ENCODE data around the gene GOLGA2. TPM values are rescaled to one million over a fixed set of nuclear protein-coding genes. Genes with fewer than 3 reads are reported as not detected.
A peak's percentile ranks its signal among the peaks of the same experiment; 100 is the strongest.

The GOLGA2 gene
- total RNA-seq, 1 experiment from 2014 or later, result 60.5 TPM

- Histone ChIP-seq H3K4me3 (ENCODE audit: low read length) (no peak overlapping the region), H4K20me1 (ENCODE audit: low read length) (no peaks in the 10 kb centered on the region), H3K9ac (ENCODE audit: low read length) (no peak overlapping the region), H3K4me1 (ENCODE audit: insufficient read depth, low read length) (no peaks in the 10 kb centered on the region), H3K36me3 (ENCODE audit: low read depth, low read length) (no peaks in the 10 kb centered on the region), H3K27me3 (ENCODE audit: low read length) (no peaks in the 10 kb centered on the region), H3F3A (ENCODE audit: low read length, unreplicated experiment) (no peaks in the 10 kb centered on the region), H3K9me3 (ENCODE audit: low read length) (no peaks in the 10 kb centered on the region), H3K4me2 (ENCODE audit: low read length) (no peak overlapping the region), H2AFZ (ENCODE audit: low read length) (no peak overlapping the region), H3K9me2 (replicated peaks; ENCODE audit: low read length) (no peaks in the 10 kb centered on the region), H3K27ac (ENCODE audit: low read length) (no peak overlapping the region), H3K79me2 (ENCODE audit: low read length) (no peaks in the 10 kb centered on the region)
- CTCF ChIA-PET, result no interaction called here
- ATAC-seq, result no peak
- intact Hi-C loops (cut with micrococcal nuclease), result no loop called here
- no peak for DNase-seq
- TF ChIP-seq EZH2 (IDR thresholded peaks at IDR 0.05; ENCODE audit: low read length, unreplicated experiment) (no peak), EZH2phosphoT487 (IDR thresholded peaks at IDR 0.05; ENCODE audit: borderline replicate concordance, low read length) (no peak), CTCF (conservative IDR thresholded peaks at IDR 0.05; ENCODE audit: low read depth, low read length) (no peak)
- BruUV-seq (replicated peaks), result no TSS peak
- POLR2A ChIA-PET (ENCODE audit: unreplicated experiment), result no interaction called here
Observed at GRCh38 chr9:128222026-128222425, 53.8 kb downstream of the GOLGA2 start.

GRCh38 chr9:128219831-128220230, 56.0 kb downstream of the GOLGA2 start:
- no peak for TF ChIP-seq EZH2 (IDR thresholded peaks at IDR 0.05; ENCODE audit: low read length, unreplicated experiment)
- TF ChIP-seq EZH2phosphoT487 (IDR thresholded peaks at IDR 0.05; ENCODE audit: borderline replicate concordance, low read length), result no peak
- TF ChIP-seq CTCF (conservative IDR thresholded peaks at IDR 0.05; ENCODE audit: low read depth, low read length), result no peak
- H3K9ac ChIP-seq (ENCODE audit: low read length), result no peak overlapping the region
- no peak overlapping the region for H2AFZ ChIP-seq (ENCODE audit: low read length)
- H3K4me1 ChIP-seq (ENCODE audit: insufficient read depth, low read length), result peaks cover 4% of the 10 kb centered on the region; the same call in 1 of the 2 replicates
- H3K4me2 ChIP-seq (ENCODE audit: low read length), result no peak overlapping the region
- H3K9me2 ChIP-seq (replicated peaks; ENCODE audit: low read length), result no peaks in the 10 kb centered on the region
- no peaks in the 10 kb centered on the region for H3K9me3 ChIP-seq (ENCODE audit: low read length)
- intact Hi-C loops (cut with micrococcal nuclease), result no loop called here
- H3K27ac ChIP-seq (ENCODE audit: low read length), result no peak overlapping the region
- ATAC-seq (no peak), DNase-seq (no peak)
- H3F3A ChIP-seq (ENCODE audit: low read length, unreplicated experiment), result no peaks in the 10 kb centered on the region
- no peaks in the 10 kb centered on the region for H4K20me1 ChIP-seq (ENCODE audit: low read length)
- no TSS peak for BruUV-seq (replicated peaks)
- POLR2A ChIA-PET (ENCODE audit: unreplicated experiment), result no interaction called here
- no peak overlapping the region for H3K4me3 ChIP-seq (ENCODE audit: low read length)
- CTCF ChIA-PET, result no interaction called here
- H3K36me3 ChIP-seq (ENCODE audit: low read depth, low read length), result no peaks in the 10 kb centered on the region
- no peaks in the 10 kb centered on the region for H3K79me2 ChIP-seq (ENCODE audit: low read length)
- H3K27me3 ChIP-seq (ENCODE audit: low read length), result no peaks in the 10 kb centered on the region

- H3K79me2 ChIP-seq (ENCODE audit: low read length), result no peaks in the 10 kb centered on the region
- H3K27ac ChIP-seq (ENCODE audit: low read length), result no peak overlapping the region
- H3K9me2 ChIP-seq (replicated peaks; ENCODE audit: low read length), result no peaks in the 10 kb centered on the region
- H3K9ac ChIP-seq (ENCODE audit: low read length), result no peak overlapping the region
- no peaks in the 10 kb centered on the region for H3K27me3 ChIP-seq (ENCODE audit: low read length)
- BruUV-seq (replicated peaks), result no TSS peak
- H4K20me1 ChIP-seq (ENCODE audit: low read length), result no peaks in the 10 kb centered on the region
- no peak overlapping the region for H3K4me3 ChIP-seq (ENCODE audit: low read length)
- no peaks in the 10 kb centered on the region for H3K36me3 ChIP-seq (ENCODE audit: low read depth, low read length)
- H3K4me2 ChIP-seq (ENCODE audit: low read length), result no peak overlapping the region
- POLR2A ChIA-PET (ENCODE audit: unreplicated experiment), result no interaction called here
- H3K9me3 ChIP-seq (ENCODE audit: low read length), result no peaks in the 10 kb centered on the region
- no peaks in the 10 kb centered on the region for H3F3A ChIP-seq (ENCODE audit: low read length, unreplicated experiment)
- H2AFZ ChIP-seq (ENCODE audit: low read length), result no peak overlapping the region
- H3K4me1 ChIP-seq (ENCODE audit: insufficient read depth, low read length), result peaks cover 10% of the 10 kb centered on the region; the same call in 1 of the 2 replicates
- DNase-seq (peak; percentile 55), ATAC-seq (peak; percentile 69)
- CTCF ChIA-PET, result interaction anchor here (0.5 kb wide), 1 partner anchor 12 kb away, joined by 7 read pairs; no protein-coding TSS in a partner anchor
- intact Hi-C loops (cut with micrococcal nuclease), result no loop called here
- TF ChIP-seq EZH2phosphoT487 (IDR thresholded peaks at IDR 0.05; ENCODE audit: borderline replicate concordance, low read length), result no peak
- TF ChIP-seq CTCF (conservative IDR thresholded peaks at IDR 0.05; ENCODE audit: low read depth, low read length), result no peak
- TF ChIP-seq EZH2 (IDR thresholded peaks at IDR 0.05; ENCODE audit: low read length, unreplicated experiment), result no peak
Observed at GRCh38 chr9:128218518-128219389, 57.1 kb downstream of the GOLGA2 start.

All from PC-3 (cell line).